Measurements from ENCODE around the gene TAS2R3.
A peak's percentile ranks its signal among the peaks of the same experiment; 100 is the strongest.

Gene TAS2R3

GRCh38 chr7:141785706-141786552 is 22.0 kb downstream of the TAS2R3 start:
- DNase-seq (ENCODE audit: low read depth in 2 of 2): peak in 1 of 2 donors; percentile 8

- DNase-seq (ENCODE audit: low read depth in 2 of 2): no peak
Measured at GRCh38 chr7:141788296-141788695, 24.4 kb downstream of the TAS2R3 start.

- no peak for DNase-seq (ENCODE audit: low read depth in 2 of 2)
Measured at GRCh38 chr7:141789917-141790316, 26.0 kb downstream of the TAS2R3 start, which contains the start of gene TAS2R5. TSS of gene TAS2R5 (plus strand) at chr7:141790217. CDS start at chr7:141790362, 145 bp downstream.

- no peak for DNase-seq (ENCODE audit: low read depth in 2 of 2)
Measured at GRCh38 chr7:141792526-141792925, 28.6 kb downstream of the TAS2R3 start.
